Neural crest cell (in vitro differentiated cells): ENCODE measurements around the gene EHD2. TPM values are rescaled to one million over a fixed set of nuclear protein-coding genes. Genes with fewer than 3 reads are reported as not detected.
A peak's percentile ranks its signal among the peaks of the same experiment; 100 is the strongest.

ENCODE experiments used
- DNase-seq: peaks from one replicate; pipeline ENCODE4 v3.0.0; 2021; ENCODE audit warnings: low read depth, mixed read lengths, low spot score
- H3K27ac Mint-ChIP-seq: one replicate; pipeline ENCODE4 v1.8.0; 2021; ENCODE audit warnings: mild to moderate bottlenecking, mixed read lengths; ENCODE audit not compliant: unreplicated experiment
- H3K27me3 Mint-ChIP-seq: 2 replicates; pipeline ENCODE4 v1.8.0; 2021; ENCODE audit warnings: low read depth, mild to moderate bottlenecking, mixed read lengths
- H3K36me3 Mint-ChIP-seq: 2 replicates; pipeline ENCODE4 v1.8.0; 2021; ENCODE audit warnings: low read depth, mild to moderate bottlenecking, mixed read lengths
- H3K4me1 Mint-ChIP-seq: 2 replicates; pipeline ENCODE4 v1.8.0; 2021; ENCODE audit warnings: mixed read lengths
- H3K4me3 Mint-ChIP-seq: one replicate; pipeline ENCODE4 v1.8.0; 2021; ENCODE audit warnings: mild to moderate bottlenecking, mixed read lengths
- H3K9me3 Mint-ChIP-seq: 2 replicates; pipeline ENCODE4 v1.8.0; 2021; ENCODE audit warnings: mixed read lengths
- CTCF ChIP-seq: fragments of 200-600 bp; sonication (generic); conservative IDR thresholded peaks from 2 replicates; pipeline ENCODE4 v1.5.0; 2021; ENCODE audit warnings: antibody characterized with exemption, mild to moderate bottlenecking
- total RNA-seq: library from RNA; stranded (reverse); gene quantifications from 2 replicates; pipeline ENCODE4 v1.2.1, GENCODE V29; 2021

EHD2 gene
- total RNA-seq, 1 donor from 2014 or later: 0.47 TPM

GRCh38 chr19:47693489-47693888 lies 19.7 kb upstream of the EHD2 start:
- H3K27ac Mint-ChIP-seq: no peak overlapping the region
- H3K27me3 Mint-ChIP-seq: no peaks in the 10 kb centered on the region
- H3K9me3 Mint-ChIP-seq: no peaks in the 10 kb centered on the region
- DNase-seq: no peak
- peaks cover 10% of the 10 kb centered on the region for H3K4me1 Mint-ChIP-seq
- H3K4me3 Mint-ChIP-seq: no peak overlapping the region
- H3K36me3 Mint-ChIP-seq: peaks cover 3% of the 10 kb centered on the region
- no peak for TF ChIP-seq CTCF

DNA sequence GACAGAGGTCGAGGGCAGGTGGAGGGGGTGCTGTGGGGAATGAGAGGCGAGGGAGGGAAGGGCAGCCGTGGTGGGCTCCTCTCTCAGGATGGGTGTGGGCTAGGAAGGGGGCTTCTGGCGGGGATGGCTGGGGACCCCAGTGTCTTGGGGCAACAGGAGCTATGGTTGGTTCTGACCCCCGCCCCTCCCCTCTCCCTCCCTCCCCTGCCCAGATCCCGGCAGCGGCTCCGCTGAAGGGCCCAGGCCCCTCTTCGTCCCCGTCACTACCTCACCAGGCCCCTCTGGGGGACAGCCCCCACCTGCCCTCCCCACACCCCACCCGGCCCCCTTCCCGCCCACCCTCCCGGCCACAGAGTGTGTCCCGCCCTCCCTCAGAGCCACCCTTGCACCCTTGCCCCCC lies 19.3 kb upstream of the EHD2 start:
- Mint-ChIP-seq H3K4me1 (peaks cover 10% of the 10 kb centered on the region), H3K4me3 (no peak overlapping the region), H3K27ac (no peak overlapping the region), H3K9me3 (no peaks in the 10 kb centered on the region), H3K27me3 (no peaks in the 10 kb centered on the region), H3K36me3 (peaks cover 3% of the 10 kb centered on the region)
- no peak for TF ChIP-seq CTCF
- no peak for DNase-seq

- Mint-ChIP-seq H3K27me3 (no peaks in the 10 kb centered on the region), H3K4me3 (no peak overlapping the region), H3K4me1 (peaks cover 10% of the 10 kb centered on the region), H3K27ac (no peak overlapping the region), H3K9me3 (no peaks in the 10 kb centered on the region), H3K36me3 (peaks cover 3% of the 10 kb centered on the region)
- DNase-seq: no peak
- no peak for TF ChIP-seq CTCF
Observed at GRCh38 chr19:47694466-47695273, 18.6 kb upstream of the EHD2 start.

GRCh38 chr19:47695533-47696262 lies 17.5 kb upstream of the EHD2 start:
- Mint-ChIP-seq H3K36me3 (peaks cover 3% of the 10 kb centered on the region), H3K4me1 (peaks cover 10% of the 10 kb centered on the region), H3K27ac (no peak overlapping the region), H3K4me3 (peak overlapping the region; percentile 5), H3K27me3 (no peaks in the 10 kb centered on the region), H3K9me3 (no peaks in the 10 kb centered on the region)
- no peak for DNase-seq
- TF ChIP-seq CTCF: no peak

DNA sequence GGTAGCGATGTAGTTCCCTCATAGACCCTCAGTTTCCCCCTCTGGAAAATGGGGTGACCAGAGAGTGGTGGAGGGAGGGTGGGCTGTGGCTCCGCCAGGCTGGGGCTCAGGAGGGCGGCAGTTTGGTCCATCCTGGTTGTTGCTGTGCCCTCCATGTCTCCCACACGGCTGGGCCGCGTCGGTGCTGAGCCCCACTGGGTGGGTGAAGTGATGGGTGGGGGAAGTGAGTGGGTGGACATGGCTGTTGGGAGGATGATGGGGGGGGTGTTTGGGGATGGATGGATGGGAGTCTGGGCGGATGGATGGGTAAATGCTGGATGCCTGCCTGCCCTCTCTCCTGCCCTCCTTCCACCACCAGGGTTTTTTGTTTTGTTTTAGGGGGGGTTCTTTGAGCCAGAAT lies 16.6 kb upstream of the EHD2 start:
- peaks cover 10% of the 10 kb centered on the region for H3K4me1 Mint-ChIP-seq
- H3K9me3 Mint-ChIP-seq: no peaks in the 10 kb centered on the region
- no peak for DNase-seq
- TF ChIP-seq CTCF: no peak
- H3K4me3 Mint-ChIP-seq: no peak overlapping the region
- no peak overlapping the region for H3K27ac Mint-ChIP-seq
- no peaks in the 10 kb centered on the region for H3K27me3 Mint-ChIP-seq
- H3K36me3 Mint-ChIP-seq: no peaks in the 10 kb centered on the region
